NB4 (cell line): ENCODE results near the gene MADD.

ENCODE experiments used
- DNase-seq: peaks from one replicate; pipeline ENCODE4 v3.0.0; 2010; ENCODE audit warnings: low read depth
- H3K4me3 ChIP-seq: one replicate; pipeline ENCODE4 v1.5.1; 2011; ENCODE audit warnings: mild to moderate bottlenecking, low read depth, low read length, moderate library complexity
- MAX ChIP-seq: IDR thresholded peaks from 2 replicates; pipeline ENCODE4 v1.6.1; 2011; ENCODE audit warnings: low read depth, low read length
- MYC ChIP-seq: IDR thresholded peaks from 2 replicates; pipeline ENCODE4 v1.6.1; 2011; ENCODE audit warnings: low read depth, low read length
- POLR2A ChIP-seq: IDR thresholded peaks from 2 replicates; pipeline ENCODE4 v1.6.1; 2011; ENCODE audit warnings: mild to moderate bottlenecking; ENCODE audit not compliant: insufficient read length; ENCODE audit errors: extremely low read depth
- TF ChIP-seq, protein P1 (sequence below): IDR thresholded peaks from one replicate; pipeline ENCODE4 v1.5.1; 2012; ENCODE audit warnings: low read depth, low read length

The MADD gene

DNA sequence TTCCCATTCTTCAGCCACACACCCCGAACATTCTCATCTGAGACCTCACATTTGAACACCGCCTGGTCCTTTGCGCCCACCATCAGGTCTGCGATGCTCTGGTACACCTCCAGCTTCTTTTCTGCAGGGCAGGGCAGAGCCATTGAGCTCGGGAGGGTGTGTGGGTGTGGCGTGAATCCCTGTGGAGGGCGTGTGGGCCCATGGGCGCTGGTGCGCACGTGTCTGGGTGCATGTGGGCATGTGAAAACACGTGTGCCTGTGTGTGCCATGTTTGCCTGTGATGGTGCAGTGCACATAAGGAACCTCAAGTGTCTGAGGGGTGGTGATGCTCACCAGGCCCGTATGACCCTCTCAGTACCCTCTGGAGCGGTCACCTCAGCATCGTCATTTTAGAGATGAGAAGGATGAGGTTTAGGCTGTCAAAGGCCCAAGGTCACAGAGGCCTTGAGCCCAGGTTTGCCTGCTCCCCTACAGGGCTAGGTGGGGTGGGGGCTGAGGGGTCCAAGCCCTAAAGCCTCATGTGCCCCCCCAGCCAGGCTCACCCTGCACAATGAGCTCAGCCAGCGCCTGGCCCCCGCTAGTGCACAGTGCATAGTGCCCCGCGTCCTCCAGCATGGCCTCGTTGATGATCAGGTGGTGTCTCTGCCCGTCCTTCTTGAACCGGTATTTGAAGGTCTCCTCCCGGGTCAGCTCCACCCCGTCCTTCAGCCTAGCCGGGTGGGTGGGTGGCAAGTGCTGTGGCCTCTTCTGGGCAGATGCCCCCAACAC lies 72.3 kb downstream of the MADD start:
- DNase-seq: no peak
- no peak for TF ChIP-seq MYC
- TF ChIP-seq MAX: no peak
- no peak for TF ChIP-seq POLR2A
- TF ChIP-seq, protein P1, sequence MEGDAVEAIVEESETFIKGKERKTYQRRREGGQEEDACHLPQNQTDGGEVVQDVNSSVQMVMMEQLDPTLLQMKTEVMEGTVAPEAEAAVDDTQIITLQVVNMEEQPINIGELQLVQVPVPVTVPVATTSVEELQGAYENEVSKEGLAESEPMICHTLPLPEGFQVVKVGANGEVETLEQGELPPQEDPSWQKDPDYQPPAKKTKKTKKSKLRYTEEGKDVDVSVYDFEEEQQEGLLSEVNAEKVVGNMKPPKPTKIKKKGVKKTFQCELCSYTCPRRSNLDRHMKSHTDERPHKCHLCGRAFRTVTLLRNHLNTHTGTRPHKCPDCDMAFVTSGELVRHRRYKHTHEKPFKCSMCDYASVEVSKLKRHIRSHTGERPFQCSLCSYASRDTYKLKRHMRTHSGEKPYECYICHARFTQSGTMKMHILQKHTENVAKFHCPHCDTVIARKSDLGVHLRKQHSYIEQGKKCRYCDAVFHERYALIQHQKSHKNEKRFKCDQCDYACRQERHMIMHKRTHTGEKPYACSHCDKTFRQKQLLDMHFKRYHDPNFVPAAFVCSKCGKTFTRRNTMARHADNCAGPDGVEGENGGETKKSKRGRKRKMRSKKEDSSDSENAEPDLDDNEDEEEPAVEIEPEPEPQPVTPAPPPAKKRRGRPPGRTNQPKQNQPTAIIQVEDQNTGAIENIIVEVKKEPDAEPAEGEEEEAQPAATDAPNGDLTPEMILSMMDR: no peak
- no peak overlapping the region for H3K4me3 ChIP-seq

DNA sequence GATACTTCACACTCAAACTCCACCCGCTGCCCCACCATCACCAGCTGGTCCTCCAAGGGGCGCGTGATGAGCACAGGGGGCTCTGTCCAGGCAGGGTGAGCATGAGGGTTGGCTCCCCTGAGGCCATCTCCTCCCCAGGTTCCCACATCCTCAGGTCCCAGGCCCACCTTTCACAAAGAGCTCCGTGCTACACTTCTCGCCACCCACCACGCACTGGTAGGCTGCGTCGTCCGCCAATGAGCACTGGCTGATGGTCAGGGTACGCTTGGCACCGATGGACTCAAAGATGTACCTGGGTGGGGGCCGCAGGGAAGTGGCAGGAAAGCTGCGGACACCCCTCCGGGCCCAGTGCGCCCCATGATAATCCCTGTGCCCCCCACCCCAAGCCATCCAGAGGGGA lies 72.9 kb downstream of the MADD start:
- no peak for TF ChIP-seq MYC
- TF ChIP-seq, protein P1: no peak
- TF ChIP-seq POLR2A: no peak
- TF ChIP-seq MAX: no peak
- H3K4me3 ChIP-seq: no peak overlapping the region
- no peak for DNase-seq

- TF ChIP-seq MAX (no peak), MYC (no peak), POLR2A (no peak)
- TF ChIP-seq, protein P1: no peak
- H3K4me3 ChIP-seq: no peak overlapping the region
- DNase-seq: no peak
Observed at GRCh38 chr11:47345890-47346563, 76.1 kb downstream of the MADD start.

DNA sequence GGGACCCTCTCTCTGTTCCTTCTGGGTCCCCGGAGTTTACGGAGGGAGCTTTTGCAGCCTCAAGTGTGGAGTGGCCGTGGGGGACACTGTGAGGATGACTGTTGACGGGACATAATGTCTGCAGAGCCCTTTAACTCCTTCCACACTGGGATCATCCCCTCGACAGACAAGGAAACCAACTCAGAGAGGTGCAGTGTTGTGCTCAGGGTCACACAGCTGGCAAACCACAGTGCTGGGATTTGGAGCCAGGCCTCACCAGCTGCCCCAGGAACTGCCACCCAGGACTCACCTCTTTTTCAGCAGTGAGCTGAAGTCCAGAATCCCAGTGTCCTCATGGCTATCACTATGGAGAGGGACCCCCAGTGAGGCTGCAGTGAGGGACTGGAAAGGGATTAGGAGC lies 77.2 kb downstream of the MADD start:
- DNase-seq: no peak
- TF ChIP-seq MYC (no peak), MAX (no peak), POLR2A (no peak)
- TF ChIP-seq, protein P1: no peak
- no peak overlapping the region for H3K4me3 ChIP-seq

GRCh38 chr11:47348131-47348802 lies 78.3 kb downstream of the MADD start:
- DNase-seq: no peak
- TF ChIP-seq, protein P1: no peak
- no peak overlapping the region for H3K4me3 ChIP-seq
